RKO (cell line): ENCODE measurements around the gene DLX2.

ENCODE experiments used
- DNase-seq: peaks from one replicate; pipeline ENCODE4 v3.0.0-alpha.2; 2016; ENCODE audit warnings: low spot score

DLX2 gene

DNA sequence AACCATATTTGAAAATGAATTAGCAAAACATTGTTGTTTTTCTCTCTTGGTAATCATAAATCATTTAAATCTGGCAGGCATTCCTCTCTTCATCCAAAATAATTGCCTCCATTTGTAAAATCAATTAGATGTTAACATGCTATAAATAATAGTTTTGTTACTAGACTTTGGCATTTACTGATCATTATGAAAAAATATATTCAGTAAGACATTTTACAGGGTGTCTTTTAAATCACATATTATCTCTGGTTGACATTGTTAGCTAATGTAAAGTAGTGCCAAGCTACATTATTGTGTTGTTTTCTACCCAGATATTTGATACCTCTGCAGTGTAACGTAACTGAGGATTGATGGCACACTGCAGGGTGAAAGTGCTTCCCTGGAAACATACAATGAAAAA lies 49.2 kb downstream of the DLX2 start:
- DNase-seq, result no peak

DNA sequence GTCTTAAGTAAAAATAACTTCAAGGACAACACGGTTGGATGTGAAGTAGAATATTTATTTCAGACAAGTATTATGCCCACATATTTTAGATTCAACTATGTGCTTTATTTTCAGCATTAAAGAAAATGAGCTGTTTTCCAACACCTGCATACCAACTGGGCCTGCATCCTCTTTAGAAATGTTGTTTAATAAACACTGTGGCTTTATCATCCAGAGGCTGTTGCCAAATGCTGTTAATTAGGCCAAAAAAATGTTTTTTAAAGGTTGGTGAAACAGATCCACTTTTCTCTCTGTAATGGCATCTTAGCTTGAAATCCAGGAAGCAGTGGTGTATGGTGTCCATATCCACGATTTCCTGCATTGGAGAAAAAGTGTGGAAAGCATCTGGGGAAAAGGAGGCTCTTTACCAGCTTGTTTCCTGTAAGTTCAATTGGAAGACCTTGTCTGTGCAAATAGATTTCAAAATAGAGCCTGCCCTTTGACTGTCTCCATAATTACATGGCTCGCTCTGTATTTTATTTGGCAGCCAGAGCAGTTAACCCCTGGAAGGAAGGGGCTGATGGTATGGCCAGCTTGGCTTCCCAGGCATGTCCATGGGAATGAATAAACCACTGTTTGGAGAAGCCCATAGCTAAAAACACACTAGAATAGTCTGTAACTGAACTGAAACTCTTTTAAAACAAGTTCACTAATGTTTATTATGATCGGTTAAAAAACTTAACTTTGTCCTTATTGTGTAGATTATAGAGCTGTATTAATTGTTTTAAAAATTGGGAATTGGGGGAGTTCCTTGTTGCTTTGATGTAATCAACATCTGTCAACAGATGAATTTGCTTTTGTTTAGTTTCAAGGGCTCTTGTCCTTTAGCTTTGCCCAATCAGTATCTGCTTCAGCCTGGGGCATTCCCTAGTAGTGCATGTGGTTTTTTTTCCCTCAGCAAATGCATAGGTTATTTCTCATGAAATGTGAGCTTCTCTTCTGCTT lies 50.4 kb downstream of the DLX2 start:
- DNase-seq, result no peak

DNA sequence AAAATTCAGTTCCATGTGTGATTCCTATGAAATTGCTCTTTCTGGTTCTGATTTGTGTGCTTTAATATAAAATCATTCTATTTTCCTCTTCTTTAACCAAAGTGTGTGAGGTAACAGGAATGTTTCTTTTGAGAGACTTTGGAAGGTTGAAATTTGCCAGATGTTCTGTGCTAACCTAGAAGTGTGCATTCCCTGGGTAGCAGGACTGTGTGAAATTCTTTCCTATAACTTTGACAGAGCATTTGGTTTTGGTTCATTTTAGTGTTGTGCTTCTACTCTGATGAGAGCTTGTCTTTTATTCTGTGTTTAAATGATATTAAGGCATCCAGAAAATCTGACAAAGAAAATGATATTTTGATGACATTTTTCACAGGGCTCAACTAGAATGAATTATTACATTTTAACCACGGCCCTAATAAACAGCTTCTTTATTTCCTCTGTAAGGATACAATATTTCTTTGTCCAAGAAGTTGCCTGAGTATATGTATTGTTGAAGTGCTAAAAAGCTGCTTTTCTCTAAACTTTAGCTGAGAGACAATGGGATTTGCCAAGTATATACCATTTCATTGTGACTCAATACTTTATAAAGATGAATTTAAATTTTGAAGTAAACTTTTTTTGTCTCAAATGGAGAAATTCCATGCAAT lies 52.1 kb downstream of the DLX2 start:
- no peak for DNase-seq

DNA sequence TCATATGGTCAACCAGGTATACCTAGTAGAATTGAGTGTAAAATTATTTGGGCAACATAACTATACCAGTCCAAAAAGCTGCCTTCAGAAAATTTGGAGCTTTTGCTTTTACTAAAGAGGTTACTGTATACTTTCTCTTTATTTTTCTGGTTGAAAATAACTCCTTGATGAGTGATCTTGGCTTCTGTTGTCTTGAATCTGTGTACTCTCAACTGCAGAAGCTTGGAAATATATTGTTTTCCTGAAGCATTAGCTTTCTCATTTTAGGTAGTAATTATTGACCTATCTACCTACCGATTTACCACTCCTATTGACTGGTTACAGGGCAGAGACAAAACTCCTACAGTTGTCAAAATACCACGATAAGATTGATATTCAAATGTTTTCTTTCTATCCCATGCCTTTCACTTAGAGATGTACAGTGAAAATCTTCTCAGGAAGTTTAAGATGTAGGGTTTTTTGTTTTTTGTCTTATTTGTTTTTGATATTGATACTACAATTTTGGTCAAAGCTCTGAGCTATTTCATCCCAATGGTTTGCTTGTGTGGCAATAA lies 53.1 kb downstream of the DLX2 start:
- DNase-seq, result no peak
